H1 (cell line): Measurements from ENCODE around the gene PPP2R2B. TPM values are rescaled to one million over a fixed set of nuclear protein-coding genes. Genes with fewer than 3 reads are reported as not detected.

ENCODE experiments used
- CTCF ChIA-PET: fragments of 300-600 bp; sonication (Branson Sonifier 250); formaldehyde crosslinking; loops from one replicate; lab custom pipeline; 2021; ENCODE audit not compliant: partially characterized antibody; lab: Charles Lee
- POLR2A ChIA-PET: fragments of 300-600 bp; sonication (Branson Sonifier 250); formaldehyde crosslinking; loops from one replicate; lab custom pipeline; 2021; ENCODE audit warnings: inconsistent platforms; ENCODE audit not compliant: partially characterized antibody; lab: Charles Lee
- DNase-seq, 2 experiments: peaks; one replicate each; pipeline versions ENCODE4 v3.0.0 to v3.0.0-alpha.2; 2010 to 2022; ENCODE audit warnings: low spot score in 2 of 2, low read depth in 1 of 2, mixed read lengths in 1 of 2
- FAIRE-seq: peaks from 2 replicates; lab custom pipeline; 2011; peaks lifted over from hg19 to GRCh38; lab: Jason Lieb, UNC
- H2AFZ ChIP-seq: 2 replicates; pipeline ENCODE4 v1.8.1; 2012; ENCODE audit warnings: low read length, inconsistent platforms
- H2AK5ac ChIP-seq: 2 replicates; pipeline ENCODE4 v1.6.1; 2013; ENCODE audit warnings: low read depth, low read length
- H2BK120ac ChIP-seq: replicated peaks from 2 replicates; pipeline ENCODE3; 2013; ENCODE audit warnings: low read depth, low read length, inconsistent platforms
- H2BK12ac ChIP-seq: 2 replicates; pipeline ENCODE4 v1.6.1; 2013; ENCODE audit warnings: low read depth, low read length
- H2BK15ac ChIP-seq: 2 replicates; pipeline ENCODE4 v1.6.1; 2013; ENCODE audit warnings: low read length
- H2BK20ac ChIP-seq: 2 replicates; pipeline ENCODE4 v1.6.1; 2013; ENCODE audit warnings: low read length
- H2BK5ac ChIP-seq: 2 replicates; pipeline ENCODE4 v1.6.1; 2013; ENCODE audit warnings: low read depth, low read length
- H3K14ac ChIP-seq: 2 replicates; pipeline ENCODE4 v1.6.1; 2013; ENCODE audit warnings: inconsistent platforms; ENCODE audit not compliant: insufficient read length
- H3K18ac ChIP-seq: 2 replicates; pipeline ENCODE4 v1.6.1; 2013; ENCODE audit warnings: low read length; ENCODE audit errors: extremely low read depth
- H3K23ac ChIP-seq: 2 replicates; pipeline ENCODE4 v1.6.1; 2013; ENCODE audit warnings: inconsistent platforms; ENCODE audit not compliant: insufficient read length
- H3K23me2 ChIP-seq: 2 replicates; pipeline ENCODE4 v1.6.1; 2013; ENCODE audit warnings: low read depth, low read length
- H3K27ac ChIP-seq: 2 replicates; pipeline ENCODE4 v1.6.1; 2011; ENCODE audit warnings: low read depth, low read length, inconsistent platforms
- H3K27me3 ChIP-seq, 4 experiments: replicated peaks in 1 of 4; 1 replicate in 1 of 4; 2 replicates in 3 of 4; pipeline versions ENCODE4 v1.6.1 to v1.8.1; 2011 to 2013; ENCODE audit warnings: low read length in 3 of 4, mild to moderate bottlenecking in 3 of 4, inconsistent platforms in 2 of 4, mixed read lengths in 2 of 4, moderate library complexity in 1 of 4; ENCODE audit not compliant: control insufficient read depth in 3 of 4, insufficient read depth in 3 of 4; ENCODE audit errors: extremely low read depth in 1 of 4
- H3K36me3 ChIP-seq, 4 experiments: 2 replicates each; pipeline versions ENCODE4 v1.6.1 to v1.8.1; 2011 to 2013; ENCODE audit warnings: mild to moderate bottlenecking in 4 of 4, low read length in 3 of 4, moderate library complexity in 2 of 4, control low read depth in 1 of 4, inconsistent platforms in 1 of 4; ENCODE audit not compliant: insufficient read depth in 4 of 4, control insufficient read depth in 2 of 4
- H3K4ac ChIP-seq: replicated peaks from 2 replicates; pipeline ENCODE3; 2013; ENCODE audit warnings: low read length, low read depth, mixed read lengths, inconsistent platforms; ENCODE audit not compliant: insufficient read length
- H3K4me1 ChIP-seq, 4 experiments: replicated peaks in 1 of 4; 1 replicate in 1 of 4; 2 replicates in 3 of 4; pipeline versions ENCODE4 v1.6.1 to v1.8.1; 2011 to 2013; ENCODE audit warnings: low read length in 3 of 4, inconsistent platforms in 2 of 4, mixed read lengths in 1 of 4; ENCODE audit not compliant: insufficient read depth in 4 of 4, control insufficient read depth in 3 of 4
- H3K4me2 ChIP-seq, 2 experiments: 2 replicates each; pipeline versions ENCODE4 v1.6.1 to v1.8.1; 2011 to 2013; ENCODE audit warnings: low read depth in 2 of 2, low read length in 2 of 2, control low read depth in 1 of 2, inconsistent platforms in 1 of 2, mild to moderate bottlenecking in 1 of 2; ENCODE audit not compliant: insufficient read depth in 1 of 2
- H3K4me3 ChIP-seq, 4 experiments: fragments of 200-600, 300-600 bp in 1 of 4; sonication (generic), shearing (Covaris generic), sonication (Bioruptor Twin) in 1 of 4; 2 replicates each; pipeline versions ENCODE4 v1.5.1 to v1.8.1; 2011 to 2016; ENCODE audit warnings: low read length in 4 of 4, low read depth in 3 of 4, control low read depth in 2 of 4, inconsistent platforms in 2 of 4, mild to moderate bottlenecking in 2 of 4, mixed read lengths in 1 of 4, moderate library complexity in 1 of 4; ENCODE audit not compliant: insufficient read depth in 2 of 4; ENCODE audit errors: extremely low read depth in 1 of 4
- H3K56ac ChIP-seq: replicated peaks from 2 replicates; pipeline ENCODE3; 2013; ENCODE audit warnings: low read depth, mild to moderate bottlenecking, mixed read lengths, low read length, inconsistent platforms; ENCODE audit not compliant: insufficient read length
- H3K79me1 ChIP-seq: 2 replicates; pipeline ENCODE4 v1.6.1; 2013; ENCODE audit warnings: low read depth, low read length, control low read depth
- H3K79me2 ChIP-seq, 2 experiments: 2 replicates each; pipeline versions ENCODE4 v1.6.1 to v1.8.1; 2012 to 2013; ENCODE audit warnings: low read length in 2 of 2, mild to moderate bottlenecking in 2 of 2, inconsistent platforms in 1 of 2; ENCODE audit not compliant: insufficient read depth in 2 of 2, control insufficient read depth in 1 of 2
- H3K9ac ChIP-seq, 4 experiments: replicated peaks in 1 of 4; 1 replicate in 1 of 4; 2 replicates in 3 of 4; pipeline versions ENCODE4 v1.6.1 to v1.8.1; 2011 to 2013; ENCODE audit warnings: low read depth in 3 of 4, low read length in 3 of 4, control low read depth in 2 of 4, mild to moderate bottlenecking in 2 of 4, moderate library complexity in 2 of 4, inconsistent platforms in 1 of 4; ENCODE audit errors: extremely low read depth in 1 of 4
- H3K9me3 ChIP-seq, 2 experiments: 2 replicates each; pipeline versions ENCODE4 v1.6.1 to v1.8.1; 2012 to 2013; ENCODE audit warnings: mild to moderate bottlenecking in 2 of 2, moderate library complexity in 2 of 2, control low read depth in 1 of 2, inconsistent platforms in 1 of 2, low read depth in 1 of 2, low read length in 1 of 2, mixed read lengths in 1 of 2; ENCODE audit not compliant: insufficient read depth in 2 of 2
- H4K20me1 ChIP-seq, 2 experiments: replicated peaks in 1 of 2; 2 replicates each; pipeline versions ENCODE3 to v1.8.1; 2011 to 2013; ENCODE audit warnings: inconsistent platforms in 2 of 2, low read length in 2 of 2, mild to moderate bottlenecking in 1 of 2; ENCODE audit not compliant: insufficient read depth in 2 of 2, control insufficient read depth in 1 of 2
- H4K5ac ChIP-seq: 2 replicates; pipeline ENCODE4 v1.6.1; 2013; ENCODE audit warnings: low read length, low read depth, mixed read lengths, inconsistent platforms; ENCODE audit not compliant: insufficient read length
- H4K8ac ChIP-seq: 2 replicates; pipeline ENCODE4 v1.8.0; 2013; ENCODE audit warnings: mild to moderate bottlenecking, moderate library complexity, low read length, inconsistent platforms; ENCODE audit not compliant: insufficient read depth; ENCODE audit errors: extremely low read depth
- H4K91ac ChIP-seq: replicated peaks from 2 replicates; pipeline ENCODE3; 2013; ENCODE audit warnings: low read length, mixed read lengths, inconsistent platforms; ENCODE audit not compliant: insufficient read length
- CREB1 ChIP-seq: IDR thresholded peaks from 2 replicates; pipeline ENCODE4 v1.6.1; 2012; ENCODE audit warnings: inconsistent platforms
- JUND ChIP-seq: IDR thresholded peaks from 2 replicates; pipeline ENCODE4 v1.6.1; 2011; ENCODE audit warnings: mild to moderate bottlenecking, improper control_type of control experiment, low read length
- POLR2A ChIP-seq, 2 experiments: IDR thresholded peaks; 1 replicate in 1 of 2; 2 replicates in 1 of 2; pipeline ENCODE4 v1.6.1; 2011; ENCODE audit warnings: low read depth in 2 of 2, low read length in 2 of 2, mild to moderate bottlenecking in 2 of 2; ENCODE audit errors: control extremely low read depth in 1 of 2
- RBBP5 ChIP-seq: IDR thresholded peaks from 2 replicates; pipeline ENCODE4 v1.7.1; 2012; ENCODE audit warnings: low read depth, mild to moderate bottlenecking, inconsistent platforms, low read length, moderate library complexity, borderline replicate concordance
- RNF2 ChIP-seq: fragments of 200-900, 300-1000 bp; sonication (generic); IDR thresholded peaks from 2 replicates; pipeline ENCODE4 v1.7.1; 2016; ENCODE audit warnings: borderline replicate concordance, low read depth, mild to moderate bottlenecking, antibody characterized with exemption, low read length; ENCODE audit not compliant: poor library complexity, severe bottlenecking; ENCODE audit errors: missing control alignments
- SP2 ChIP-seq: IDR thresholded peaks from 2 replicates; pipeline ENCODE4 v1.6.1; 2012; ENCODE audit warnings: mild to moderate bottlenecking, low read length, inconsistent platforms
- TCF12 ChIP-seq: IDR thresholded peaks from 2 replicates; pipeline ENCODE4 v1.6.1; 2011; ENCODE audit warnings: low read depth, mild to moderate bottlenecking, low read length
- YY1 ChIP-seq: IDR thresholded peaks from 2 replicates; pipeline ENCODE4 v1.6.1; 2011; ENCODE audit warnings: low read depth, mild to moderate bottlenecking, low read length
- polyA plus RNA-seq, 7 experiments: library from polyadenylated mRNA; depleted of rRNA in 3 of 7; stranded (reverse) in 5 of 7; unstranded in 2 of 7; fragments of >200 nt in 5 of 7; fragments of 200-250 nt in 2 of 7; gene quantifications; 1 replicate in 5 of 7; 2 replicates in 1 of 7; 4 replicates in 1 of 7; pipeline versions ENCODE4 v1.2.1 to v1.2.3, GENCODE V29; 2011 to 2013; ENCODE audit warnings: missing spikeins in 2 of 7, mixed read lengths in 2 of 7
- total RNA-seq: library from RNA; stranded (reverse); fragmentation: NEBNext Ultra II Directional; extraction: Animal tissue kit (Norgen Biotek cat#: 25700); gene quantifications from 2 replicates; pipeline ENCODE4 v1.2.1, GENCODE V29; 2021

The PPP2R2B gene
- total and polyA plus RNA-seq, 2 of the 8 experiments (the other 6 are each of a cell fraction or from before 2014, with no cell fraction given), result 21.1 to 37.1 TPM

DNA sequence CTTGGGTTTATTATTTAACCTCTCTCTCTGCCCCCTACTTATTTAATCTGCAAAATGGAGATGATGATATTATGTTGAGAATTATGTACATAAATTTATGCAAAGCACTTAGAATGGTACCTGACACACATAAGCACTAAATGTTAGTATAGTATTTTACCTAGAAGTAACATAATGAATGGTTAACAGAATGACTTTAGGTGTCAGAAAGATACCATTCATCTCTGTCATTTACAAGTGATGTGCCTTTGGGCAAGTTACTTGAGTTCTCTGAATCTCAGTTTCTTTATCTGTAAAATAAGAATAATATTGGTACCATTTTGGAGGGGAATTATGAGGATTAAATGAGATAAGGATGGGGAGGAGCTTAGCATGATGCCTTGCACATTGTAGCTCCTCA lies 159.4 kb downstream of the PPP2R2B start:
- Histone ChIP-seq H3K56ac (no peak overlapping the region), H3K4me3 (no peak overlapping the region), H3K9ac (no peak overlapping the region), H3K14ac (no peak overlapping the region), H2BK12ac (no peak overlapping the region), H2BK15ac (no peak overlapping the region), H3K27me3 (no peaks in the 10 kb centered on the region), H3K79me1 (no peaks in the 10 kb centered on the region), H4K8ac (no peak overlapping the region), H2BK5ac (no peak overlapping the region), H2AK5ac (no peak overlapping the region), H3K18ac (no peak overlapping the region), H3K4me2 (no peak overlapping the region)
- POLR2A ChIA-PET, result interaction anchor here (1.1 kb wide), 1 partner anchor 9 kb away, joined by 5 read pairs; no protein-coding TSS in a partner anchor
- FAIRE-seq, result no peak
- no peak for DNase-seq
- TF ChIP-seq CREB1 (no peak), JUND (no peak), POLR2A (IDR thresholded peaks at IDR 0.05; ENCODE audit: control extremely low read depth in 1 of 2, low read depth in 2 of 2, low read length in 2 of 2) (no peak), RNF2 (no peak), SP2 (no peak), YY1 (no peak), TCF12 (no peak), RBBP5 (no peak)
- TF ChIP-seq, all 59 proteins: peak for 0
- Histone ChIP-seq H2AFZ (no peak overlapping the region), H4K20me1 (no peaks in the 10 kb centered on the region), H3K4me1 (peaks cover 0 to 3% (median 0%) of the 10 kb centered on the region in 4 experiments; a peak in 1 of 7 replicates), H3K79me2 (no peaks in the 10 kb centered on the region), H3K9me3 (no peaks in the 10 kb centered on the region), H3K36me3 (no peaks in the 10 kb centered on the region), H3K23ac (no peak overlapping the region), H3K23me2 (no peaks in the 10 kb centered on the region), H3K4ac (no peak overlapping the region), H2BK20ac (no peak overlapping the region), H4K91ac (no peak overlapping the region), H2BK120ac (no peak overlapping the region), H3K27ac (no peak overlapping the region), H4K5ac (no peak overlapping the region)
- CTCF ChIA-PET, result interaction anchor here (0.6 to 5.5 kb wide), 7 partner anchors 11 to 207 kb away, joined by 3 to 41 read pairs (median 3); no protein-coding TSS in a partner anchor
